DOHH2 (cell line): Measurements from ENCODE around the gene MELTF.

Experiments used
- H3F3A ChIP-seq: fragments of 200-600 bp; sonication (generic), shearing (Covaris generic); 2 replicates; pipeline ENCODE4 v1.6.0; 2016; ENCODE audit warnings: antibody characterized with exemption, mild to moderate bottlenecking; ENCODE audit not compliant: control insufficient read depth, insufficient read depth
- H3K27ac ChIP-seq: fragments of 200-600 bp; sonication (generic); 2 replicates; pipeline ENCODE4 v1.5.1; 2014; ENCODE audit warnings: low read depth, mild to moderate bottlenecking, low read length, moderate library complexity
- H3K27me3 ChIP-seq: fragments of 200-600 bp; sonication (generic); 2 replicates; pipeline ENCODE4 v1.6.1; 2014; ENCODE audit warnings: mild to moderate bottlenecking, low read length, mixed read lengths; ENCODE audit not compliant: control insufficient read depth
- H3K36me3 ChIP-seq: fragments of 200-600 bp; sonication (generic); 2 replicates; pipeline ENCODE4 v1.6.1; 2014; ENCODE audit warnings: mild to moderate bottlenecking, low read length, moderate library complexity, mixed read lengths; ENCODE audit not compliant: control insufficient read depth
- H3K4me1 ChIP-seq: fragments of 200-600 bp; sonication (generic); 2 replicates; pipeline ENCODE4 v1.6.1; 2014; ENCODE audit warnings: mild to moderate bottlenecking, low read length, mixed read lengths; ENCODE audit not compliant: control insufficient read depth
- H3K4me2 ChIP-seq: fragments of 200-600 bp; sonication (generic); 2 replicates; pipeline ENCODE4 v1.6.0; 2014; ENCODE audit warnings: mild to moderate bottlenecking, low read length, moderate library complexity
- H3K4me3 ChIP-seq: fragments of 200-600 bp; sonication (generic); 2 replicates; pipeline ENCODE4 v1.5.1; 2014; ENCODE audit warnings: mild to moderate bottlenecking, low read length, mixed read lengths
- H3K79me2 ChIP-seq: fragments of 200-600 bp; sonication (generic); 2 replicates; pipeline ENCODE4 v1.6.1; 2014; ENCODE audit warnings: mild to moderate bottlenecking, low read length, mixed read lengths; ENCODE audit not compliant: control insufficient read depth
- H3K9me2 ChIP-seq: fragments of 200-600 bp; sonication (generic); replicated peaks from 2 replicates; pipeline ENCODE4 v1.6.1; 2014; ENCODE audit warnings: mild to moderate bottlenecking, low read length, mixed read lengths; ENCODE audit not compliant: control insufficient read depth
- H3K9me3 ChIP-seq: fragments of 200-600 bp; sonication (generic); 2 replicates; pipeline ENCODE4 v1.6.1; 2014; ENCODE audit warnings: antibody characterized with exemption, low read length, mixed read lengths; ENCODE audit not compliant: control insufficient read depth, insufficient read depth
- H4K20me1 ChIP-seq: fragments of 200-600 bp; sonication (generic); 2 replicates; pipeline ENCODE4 v1.6.0; 2014; ENCODE audit warnings: low read depth, mild to moderate bottlenecking, antibody characterized with exemption, low read length, moderate library complexity; ENCODE audit not compliant: control insufficient read depth, insufficient read depth
- CTCF ChIP-seq: fragments of 200-600 bp; sonication (generic); IDR thresholded peaks from one replicate; pipeline ENCODE4 v1.5.1; 2014; ENCODE audit warnings: antibody characterized with exemption, mild to moderate bottlenecking, low read depth, low read length; ENCODE audit not compliant: poor library complexity, severe bottlenecking
- EZH2phosphoT487 ChIP-seq: fragments of 200-600 bp; sonication (generic); IDR thresholded peaks from 2 replicates; pipeline ENCODE4 v1.6.1; 2017; ENCODE audit warnings: borderline replicate concordance, mild to moderate bottlenecking, antibody characterized with exemption, low read length, moderate library complexity, mixed read lengths

Gene MELTF

GRCh38 chr3:196988241-196989029 is 41.2 kb downstream of the MELTF start:
- Histone ChIP-seq H3K79me2 (no peaks in the 10 kb centered on the region), H3K27ac (no peak overlapping the region), H3K4me1 (no peaks in the 10 kb centered on the region), H3K9me3 (0 out of 2 replicates have a peak, but pooled peaks cover under 1% of the 10 kb centered on the region), H3K4me3 (no peak overlapping the region), H3K9me2 (no peaks in the 10 kb centered on the region), H3K4me2 (no peak overlapping the region), H4K20me1 (no peaks in the 10 kb centered on the region), H3K27me3 (peaks cover 6% of the 10 kb centered on the region), H3K36me3 (no peaks in the 10 kb centered on the region), H3F3A (no peaks in the 10 kb centered on the region)
- TF ChIP-seq EZH2phosphoT487 (no peak), CTCF (peak; percentile 52)

GRCh38 chr3:196987022-196987421 is 42.6 kb downstream of the MELTF start:
- Histone ChIP-seq H3K4me2 (no peak overlapping the region), H3K27ac (no peak overlapping the region), H3K27me3 (peaks cover 6% of the 10 kb centered on the region), H3K9me2 (no peaks in the 10 kb centered on the region), H3K4me3 (no peak overlapping the region), H3K36me3 (no peaks in the 10 kb centered on the region), H4K20me1 (no peaks in the 10 kb centered on the region), H3F3A (no peaks in the 10 kb centered on the region), H3K79me2 (no peaks in the 10 kb centered on the region), H3K4me1 (no peaks in the 10 kb centered on the region), H3K9me3 (0 out of 2 replicates have a peak, but pooled peaks cover 3% of the 10 kb centered on the region)
- TF ChIP-seq EZH2phosphoT487 (no peak), CTCF (no peak)

GRCh38 chr3:196985954-196986885 is 43.4 kb downstream of the MELTF start:
- Histone ChIP-seq H3F3A (no peaks in the 10 kb centered on the region), H3K79me2 (no peaks in the 10 kb centered on the region), H3K4me2 (no peak overlapping the region), H3K4me3 (no peak overlapping the region), H3K27me3 (peaks cover 6% of the 10 kb centered on the region), H3K9me2 (no peaks in the 10 kb centered on the region), H3K9me3 (0 out of 2 replicates have a peak, but pooled peaks cover 3% of the 10 kb centered on the region), H3K36me3 (no peaks in the 10 kb centered on the region), H3K27ac (no peak overlapping the region), H4K20me1 (no peaks in the 10 kb centered on the region), H3K4me1 (no peaks in the 10 kb centered on the region)
- TF ChIP-seq EZH2phosphoT487, result no peak
- no peak for TF ChIP-seq CTCF
